ENCODE results near the gene TAF11L2. TPM values are rescaled to one million over a fixed set of nuclear protein-coding genes. Genes with fewer than 3 reads are reported as not detected.
"Not testable (repeated sequence)": the region's sequence is repeated elsewhere in the genome, so short reads cannot be mapped to it uniquely, and the experiment has no call there.

Gene TAF11L2
- not detected in 2 replicates for total RNA-seq (ENCODE audit: low replicate concordance)

DNA sequence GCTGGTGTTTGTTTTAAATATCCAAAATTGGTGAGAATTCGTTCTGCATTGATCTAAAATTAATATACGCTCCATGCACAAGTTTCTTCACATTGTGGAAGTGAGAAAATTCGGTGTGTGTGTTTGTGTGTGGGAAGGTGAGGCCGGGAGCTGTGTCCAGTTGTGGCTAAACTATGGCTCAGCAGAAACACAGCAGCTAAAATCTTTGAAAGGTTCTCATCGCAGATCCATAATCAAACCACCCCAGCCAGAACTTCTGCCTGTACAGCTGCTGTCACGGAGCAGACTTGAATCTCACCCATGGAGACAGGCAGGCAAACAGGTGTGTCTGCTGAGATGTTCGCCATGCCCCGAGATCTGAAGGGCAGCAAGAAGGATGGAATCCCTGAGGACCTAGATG, at the start of gene TAF11L2:
TAF11L2 (plus strand) TSS at position 301 of the 400 bp plus-strand sequence.
- not testable (repeated sequence) for H2AFZ ChIP-seq (replicated peaks); H3K27ac ChIP-seq; H3K79me2 ChIP-seq (ENCODE audit: low read depth); H3K9me3 Mint-ChIP-seq; H3K9me3 ChIP-seq (ENCODE audit: low read depth); H3K27me3 ChIP-seq; H4K20me1 ChIP-seq (ENCODE audit: low read depth); H3K27me3 Mint-ChIP-seq (ENCODE audit: insufficient read depth, low read depth); H3K36me3 ChIP-seq; H3F3A ChIP-seq (ENCODE audit: low read depth); H3K4me3 ChIP-seq; H3K4me2 ChIP-seq; DNase-seq (ENCODE audit: low spot score); H3K9ac ChIP-seq; H3K4me1 ChIP-seq; H3K4me1 Mint-ChIP-seq; H3K36me3 Mint-ChIP-seq; H3K4me3 Mint-ChIP-seq
- peak within 1 kb of the TSS; percentile 72 for H3K27ac Mint-ChIP-seq

DNA sequence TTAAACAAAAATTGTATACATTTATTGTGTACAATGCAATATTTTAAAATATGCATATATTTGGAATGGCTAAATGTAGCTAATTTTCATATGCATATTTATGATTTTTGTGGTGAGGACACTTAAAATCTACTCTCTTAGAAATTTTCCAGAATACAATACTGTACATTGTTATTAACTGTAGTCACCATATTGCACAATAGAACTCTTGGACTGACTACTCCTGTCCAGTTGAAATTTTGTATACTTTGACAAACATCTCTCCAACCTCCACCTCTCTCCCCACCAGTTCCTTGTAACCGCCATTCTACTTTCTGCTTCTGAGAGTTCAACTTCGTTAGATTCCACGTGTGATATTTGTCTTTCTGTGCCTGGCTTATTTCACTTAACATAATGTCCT, 49.2 kb upstream of the TAF11L2 start:
- TF ChIP-seq, protein P1, sequence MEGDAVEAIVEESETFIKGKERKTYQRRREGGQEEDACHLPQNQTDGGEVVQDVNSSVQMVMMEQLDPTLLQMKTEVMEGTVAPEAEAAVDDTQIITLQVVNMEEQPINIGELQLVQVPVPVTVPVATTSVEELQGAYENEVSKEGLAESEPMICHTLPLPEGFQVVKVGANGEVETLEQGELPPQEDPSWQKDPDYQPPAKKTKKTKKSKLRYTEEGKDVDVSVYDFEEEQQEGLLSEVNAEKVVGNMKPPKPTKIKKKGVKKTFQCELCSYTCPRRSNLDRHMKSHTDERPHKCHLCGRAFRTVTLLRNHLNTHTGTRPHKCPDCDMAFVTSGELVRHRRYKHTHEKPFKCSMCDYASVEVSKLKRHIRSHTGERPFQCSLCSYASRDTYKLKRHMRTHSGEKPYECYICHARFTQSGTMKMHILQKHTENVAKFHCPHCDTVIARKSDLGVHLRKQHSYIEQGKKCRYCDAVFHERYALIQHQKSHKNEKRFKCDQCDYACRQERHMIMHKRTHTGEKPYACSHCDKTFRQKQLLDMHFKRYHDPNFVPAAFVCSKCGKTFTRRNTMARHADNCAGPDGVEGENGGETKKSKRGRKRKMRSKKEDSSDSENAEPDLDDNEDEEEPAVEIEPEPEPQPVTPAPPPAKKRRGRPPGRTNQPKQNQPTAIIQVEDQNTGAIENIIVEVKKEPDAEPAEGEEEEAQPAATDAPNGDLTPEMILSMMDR (IDR thresholded peaks at IDR 0.05) = no peak
- TF ChIP-seq EZH2phosphoT487 (IDR thresholded peaks at IDR 0.05) (no peak), EZH2 (IDR thresholded peaks at IDR 0.05) (no peak)
- H3K27me3 Mint-ChIP-seq (ENCODE audit: insufficient read depth, low read depth) = no peaks in the 10 kb centered on the region
- H3K4me3 ChIP-seq = no peak overlapping the region

DNA sequence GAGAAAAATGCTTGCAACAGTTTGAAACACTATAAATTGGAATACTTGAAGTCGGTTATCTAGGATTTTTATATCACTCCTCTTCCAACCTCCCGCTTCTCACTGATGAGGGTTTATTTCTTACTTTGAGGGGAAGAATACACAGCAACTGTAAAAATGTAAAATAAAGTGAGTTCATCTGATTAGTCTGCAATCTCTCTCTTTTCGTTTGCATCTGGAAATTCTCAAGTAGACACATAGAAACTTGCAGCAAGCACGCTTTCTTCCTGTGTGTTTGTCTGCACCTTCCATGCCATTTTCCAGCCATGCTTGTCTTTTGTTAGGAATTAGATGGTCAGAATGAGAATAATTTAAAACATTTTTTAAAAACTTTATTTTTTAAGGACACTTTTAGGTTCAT, 45.1 kb upstream of the TAF11L2 start:
- H3K4me3 Mint-ChIP-seq = no peak overlapping the region
- Histone ChIP-seq H3K79me2 (ENCODE audit: low read depth) (no peaks in the 10 kb centered on the region), H3K4me3 (no peak overlapping the region), H3K9me3 (ENCODE audit: low read depth) (no peaks in the 10 kb centered on the region), H3K4me2 (no peak overlapping the region), H2AFZ (replicated peaks) (no peak overlapping the region), H3K27ac (no peak overlapping the region), H3K4me1 (no peaks in the 10 kb centered on the region), H3F3A (ENCODE audit: low read depth) (no peaks in the 10 kb centered on the region), H3K9ac (no peak overlapping the region), H3K36me3 (no peaks in the 10 kb centered on the region), H3K27me3 (no peaks in the 10 kb centered on the region), H4K20me1 (ENCODE audit: low read depth) (no peaks in the 10 kb centered on the region)
- no peak for DNase-seq (ENCODE audit: low spot score)
- no peaks in the 10 kb centered on the region for H3K36me3 Mint-ChIP-seq
- TF ChIP-seq, protein P1 (IDR thresholded peaks at IDR 0.05) = no peak
- H3K27me3 Mint-ChIP-seq (ENCODE audit: insufficient read depth, low read depth) = no peaks in the 10 kb centered on the region
- H3K9me3 Mint-ChIP-seq = no peaks in the 10 kb centered on the region
- H3K4me1 Mint-ChIP-seq = no peaks in the 10 kb centered on the region
- no peak overlapping the region for H3K27ac Mint-ChIP-seq

More for the DNA sequence above, 49.2 kb upstream of the TAF11L2 start:
- Histone ChIP-seq H4K20me1 (ENCODE audit: low read depth) (no peaks in the 10 kb centered on the region), H3K79me2 (ENCODE audit: low read depth) (no peaks in the 10 kb centered on the region), H3K4me2 (no peak overlapping the region), H2AFZ (replicated peaks) (no peak overlapping the region), H3K9ac (no peak overlapping the region), H3K27ac (no peak overlapping the region), H3K27me3 (no peaks in the 10 kb centered on the region), H3F3A (ENCODE audit: low read depth) (no peaks in the 10 kb centered on the region), H3K9me3 (ENCODE audit: low read depth) (no peaks in the 10 kb centered on the region), H3K4me1 (no peaks in the 10 kb centered on the region), H3K36me3 (no peaks in the 10 kb centered on the region)
- H3K4me3 Mint-ChIP-seq = no peak overlapping the region
- no peaks in the 10 kb centered on the region for H3K4me1 Mint-ChIP-seq
- no peak for DNase-seq (ENCODE audit: low spot score)
- no peak overlapping the region for H3K27ac Mint-ChIP-seq
- no peaks in the 10 kb centered on the region for H3K9me3 Mint-ChIP-seq
- no peaks in the 10 kb centered on the region for H3K36me3 Mint-ChIP-seq

DNA sequence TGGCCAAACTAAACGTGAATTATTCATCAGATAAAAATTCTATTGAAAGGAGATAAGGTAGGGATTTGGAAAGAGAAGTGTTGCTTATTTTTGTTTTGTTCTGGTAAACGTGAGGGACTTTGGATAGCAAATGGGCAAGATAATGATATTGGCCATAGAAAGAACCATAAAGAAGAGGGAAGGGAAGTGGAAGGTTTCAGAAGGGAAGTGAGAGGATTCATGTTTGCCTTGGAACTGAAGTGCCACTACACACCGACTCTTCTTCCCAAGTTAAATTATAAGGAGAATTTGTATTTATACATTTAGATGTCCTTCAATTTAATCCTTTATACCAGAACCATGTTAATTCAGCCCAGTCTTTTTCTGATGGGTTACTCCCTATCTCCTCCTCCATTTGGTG, 42.1 kb upstream of the TAF11L2 start:
- H3K4me2 ChIP-seq = no peak overlapping the region
- Mint-ChIP-seq H3K36me3 (no peaks in the 10 kb centered on the region), H3K4me1 (no peaks in the 10 kb centered on the region), H3K27ac (no peak overlapping the region), H3K4me3 (no peak overlapping the region), H3K9me3 (peaks cover 8% of the 10 kb centered on the region), H3K27me3 (ENCODE audit: insufficient read depth, low read depth) (peaks cover 2% of the 10 kb centered on the region)
- H3K4me1 ChIP-seq = no peaks in the 10 kb centered on the region
- no peak for TF ChIP-seq EZH2phosphoT487 (IDR thresholded peaks at IDR 0.05)
- H3K27ac ChIP-seq = no peak overlapping the region
- H3K9ac ChIP-seq = no peak overlapping the region
- H3K9me3 ChIP-seq (ENCODE audit: low read depth) = no peaks in the 10 kb centered on the region
- no peaks in the 10 kb centered on the region for H3K79me2 ChIP-seq (ENCODE audit: low read depth)
- DNase-seq (ENCODE audit: low spot score) = no peak
- H3K27me3 ChIP-seq = no peaks in the 10 kb centered on the region
- no peak overlapping the region for H2AFZ ChIP-seq (replicated peaks)
- no peaks in the 10 kb centered on the region for H3K36me3 ChIP-seq
- H3F3A ChIP-seq (ENCODE audit: low read depth) = no peaks in the 10 kb centered on the region
- H4K20me1 ChIP-seq (ENCODE audit: low read depth) = no peaks in the 10 kb centered on the region
- no peak overlapping the region for H3K4me3 ChIP-seq

All from neural progenitor cell (in vitro differentiated cells).